ENCODE measurements around the gene USP37.

The USP37 gene

GRCh38 chr2:218425531-218425930 is 142.6 kb downstream of the USP37 start:
- no peak for DNase-seq

DNA sequence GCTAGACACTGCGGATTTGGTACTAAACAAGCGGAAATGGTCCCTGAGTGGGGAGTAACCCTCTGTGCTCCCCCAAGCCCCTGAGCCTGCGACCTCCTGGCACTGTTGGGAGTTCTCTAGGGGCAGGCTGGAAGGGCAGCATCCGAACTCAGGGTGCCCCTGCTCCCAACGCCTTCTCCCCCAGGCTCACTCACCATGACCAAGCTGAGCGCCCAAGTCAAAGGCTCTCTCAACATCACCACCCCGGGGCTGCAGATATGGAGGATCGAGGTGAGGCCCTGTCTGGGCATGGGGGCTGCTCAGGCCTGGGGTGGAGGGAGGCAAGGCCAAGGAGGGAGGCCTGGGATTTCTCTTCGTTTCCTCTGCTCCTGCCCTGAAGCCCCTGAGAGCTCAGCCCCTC is 144.6 kb downstream of the USP37 start:
- no peak for DNase-seq

- DNase-seq: no peak
Observed at GRCh38 chr2:218422403-218423086, 145.6 kb downstream of the USP37 start.

- no peak for DNase-seq
Observed at GRCh38 chr2:218421027-218421426, 147.1 kb downstream of the USP37 start.

GRCh38 chr2:218419630-218420216 is 148.4 kb downstream of the USP37 start:
- DNase-seq: no peak

GRCh38 chr2:218418717-218419458 is 149.3 kb downstream of the USP37 start, which contains the start of gene VIL1:
TSS of gene VIL1 (plus strand) at chr2:218419123. CDS start at chr2:218423779, 4,656 bp downstream.
- no peak for DNase-seq

DNA sequence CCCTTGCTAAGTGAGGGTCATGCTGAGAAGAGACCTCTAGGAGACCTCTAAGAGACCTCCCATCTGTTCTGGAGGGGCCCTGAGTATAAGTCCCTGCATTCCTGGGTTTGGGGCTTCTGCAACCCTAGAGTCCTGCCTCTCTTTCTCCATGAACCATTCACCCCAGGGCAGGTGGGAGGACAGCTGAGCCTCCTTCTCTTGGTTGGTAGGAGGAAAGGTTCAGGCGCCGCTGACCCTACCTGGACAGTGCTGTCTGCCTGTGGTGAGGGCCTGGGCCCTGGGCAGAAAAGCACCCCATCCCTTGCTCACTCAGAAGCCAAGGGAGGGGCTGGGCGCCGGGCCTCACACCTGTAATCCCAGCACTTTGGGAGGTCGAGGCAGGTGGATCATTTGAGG is 149.8 kb downstream of the USP37 start:
- DNase-seq: no peak

GRCh38 chr2:218407717-218408116 is 160.4 kb downstream of the USP37 start:
- DNase-seq: no peak

DNA sequence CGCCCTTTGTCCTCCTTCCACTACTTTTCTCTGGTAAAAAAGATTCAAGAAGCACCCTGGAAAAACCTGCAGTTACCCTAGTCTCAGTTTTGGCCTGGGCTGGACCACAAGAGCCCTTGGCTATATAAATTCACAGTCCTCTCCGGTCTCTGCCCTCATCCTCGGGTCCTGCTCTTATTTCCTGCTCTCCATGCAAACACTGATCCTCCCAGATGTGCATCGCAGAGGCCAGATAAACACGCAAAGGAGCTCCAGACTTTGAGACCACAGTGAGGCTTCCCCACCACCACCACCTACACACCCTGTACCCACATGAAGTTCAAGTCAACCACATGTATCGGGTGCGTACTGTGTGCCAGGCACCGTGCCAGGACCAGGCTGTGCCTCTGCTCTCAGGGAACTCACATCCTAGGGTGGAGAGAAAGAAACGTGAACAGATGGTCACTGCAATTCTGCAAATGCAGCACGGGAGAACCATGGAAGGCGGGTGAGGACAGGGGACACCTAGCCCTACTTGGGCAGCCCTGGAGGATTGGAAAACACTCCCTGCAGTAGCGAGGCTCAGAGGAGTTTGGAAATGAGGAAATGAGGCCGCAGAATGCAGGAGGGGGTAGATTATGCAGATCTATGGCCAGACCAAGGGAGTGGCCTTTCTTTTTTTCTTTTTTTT is 161.1 kb downstream of the USP37 start:
- peak; percentile 66 for DNase-seq

DNA sequence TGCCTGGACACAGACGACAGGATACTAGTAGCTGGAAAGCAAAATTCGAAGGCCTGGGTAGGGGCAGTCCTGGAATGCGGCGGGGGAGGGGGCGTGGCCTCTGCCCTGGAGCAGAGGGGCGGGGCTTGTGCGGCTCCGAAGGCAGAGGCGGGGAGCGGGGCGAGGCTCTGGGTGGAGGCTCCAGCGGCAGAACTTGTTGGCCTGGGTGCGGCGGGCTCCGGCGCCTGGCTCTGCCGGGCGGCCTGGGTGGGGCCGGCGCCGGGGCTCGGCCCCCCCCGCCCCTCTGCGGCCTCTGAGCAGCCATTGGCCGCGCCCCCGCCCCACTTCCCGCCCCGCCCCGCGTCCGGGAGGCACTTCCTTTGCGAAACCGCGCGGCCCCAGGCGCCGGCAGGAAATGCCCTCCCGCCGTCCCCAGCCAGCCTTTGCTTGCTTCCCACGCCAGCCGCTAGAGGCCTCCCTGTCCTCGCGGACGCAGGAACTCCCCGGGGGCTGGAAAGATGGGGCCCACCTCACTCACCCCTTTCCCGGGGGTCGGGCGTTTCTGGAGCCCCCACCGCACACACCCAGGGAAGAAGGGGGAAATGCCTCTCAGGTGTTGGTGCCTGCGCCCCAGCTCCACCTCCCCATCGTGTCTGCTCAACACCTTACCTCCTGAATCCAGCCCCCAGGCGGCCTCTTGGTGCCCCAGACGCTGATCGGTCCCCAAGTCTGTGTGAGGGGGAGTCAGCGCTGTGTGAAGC is 161.8 kb downstream of the USP37 start:
- peak; percentile 83 for DNase-seq

DNA sequence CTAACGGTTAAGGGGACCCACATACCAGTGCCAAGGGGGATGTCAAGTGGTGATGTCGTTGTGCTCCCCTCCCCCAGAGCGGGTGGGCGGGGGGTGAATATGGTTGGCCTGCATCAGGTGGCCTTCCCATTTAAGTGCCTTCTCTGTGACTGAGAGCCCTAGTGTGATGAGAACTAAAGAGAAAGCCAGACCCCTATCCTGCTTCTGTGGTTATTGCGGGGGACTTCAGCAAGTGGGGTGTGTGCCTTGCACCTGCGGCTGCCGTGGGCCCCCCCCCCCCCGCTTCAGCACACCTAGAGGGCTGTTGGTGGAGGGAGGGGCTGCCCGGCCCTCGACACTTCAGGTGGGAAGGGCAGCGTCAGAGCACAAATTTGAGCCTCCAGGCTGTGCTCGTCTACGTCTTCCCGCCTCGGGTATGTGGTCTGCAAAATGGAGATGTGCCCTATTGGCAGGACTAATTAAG is 162.4 kb downstream of the USP37 start:
- no peak for DNase-seq

- DNase-seq: no peak
Observed at GRCh38 chr2:218405086-218405745, 162.9 kb downstream of the USP37 start.

- no peak for DNase-seq
Observed at GRCh38 chr2:218404351-218405085, 163.6 kb downstream of the USP37 start.

GRCh38 chr2:218403810-218404209 is 164.3 kb downstream of the USP37 start:
- DNase-seq: no peak

DNA sequence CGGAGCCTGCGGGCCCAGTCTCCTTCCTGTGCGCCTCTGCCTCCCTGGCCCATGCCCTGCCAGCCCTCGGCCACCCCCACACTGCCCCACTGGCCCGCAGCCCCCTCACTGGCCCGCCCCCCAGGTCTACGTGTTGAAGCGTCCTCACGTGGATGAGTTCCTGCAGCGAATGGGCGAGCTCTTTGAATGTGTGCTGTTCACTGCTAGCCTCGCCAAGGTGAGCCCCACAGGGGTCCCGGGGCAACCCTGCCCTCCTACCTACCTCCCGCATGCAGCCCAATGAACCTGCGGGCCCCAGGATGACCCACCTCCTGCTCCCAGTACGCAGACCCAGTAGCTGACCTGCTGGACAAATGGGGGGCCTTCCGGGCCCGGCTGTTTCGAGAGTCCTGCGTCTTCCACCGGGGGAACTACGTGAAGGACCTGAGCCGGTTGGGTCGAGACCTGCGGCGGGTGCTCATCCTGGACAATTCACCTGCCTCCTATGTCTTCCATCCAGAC is 165.2 kb downstream of the USP37 start:
- DNase-seq: no peak

DNA sequence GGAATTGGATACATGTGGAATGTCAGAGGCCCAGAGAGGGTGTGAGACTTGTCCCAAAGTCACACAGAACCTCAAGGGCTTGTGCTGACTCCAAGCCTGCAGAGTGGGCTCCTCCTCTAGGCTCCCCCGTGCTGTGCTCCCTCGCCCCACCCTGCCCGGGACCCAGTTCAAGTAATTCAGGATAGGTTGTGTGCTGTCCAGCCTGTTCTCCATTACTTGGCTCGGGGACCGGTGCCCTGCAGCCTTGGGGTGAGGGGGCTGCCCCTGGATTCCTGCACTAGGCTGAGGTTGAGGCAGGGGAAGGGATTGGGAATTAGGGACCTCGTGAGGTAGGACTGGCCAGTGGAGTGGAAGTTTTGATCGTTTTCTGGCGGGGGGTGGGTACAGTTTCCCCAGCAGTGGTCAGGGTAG is 165.7 kb downstream of the USP37 start:
- DNase-seq: no peak

DNA sequence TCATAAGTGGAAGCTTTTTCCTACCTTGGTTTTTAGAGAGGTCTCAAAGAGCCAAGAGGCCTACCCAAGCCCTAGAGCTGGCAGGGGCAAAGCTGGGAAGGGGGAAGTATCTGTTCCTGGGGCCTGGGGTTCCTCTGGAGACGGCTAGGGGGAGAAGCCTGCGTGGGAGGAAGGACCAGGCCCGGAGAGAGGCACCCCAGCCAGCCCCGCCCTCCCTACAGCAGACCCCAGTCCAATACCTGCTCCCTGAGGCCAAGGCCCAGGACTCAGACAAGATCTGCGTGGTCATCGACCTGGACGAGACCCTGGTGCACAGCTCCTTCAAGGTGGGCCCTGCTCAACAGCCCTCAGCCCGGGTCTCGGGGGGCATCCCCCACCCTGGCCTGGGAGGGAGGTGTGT is 166.3 kb downstream of the USP37 start:
- no peak for DNase-seq

- DNase-seq: no peak
Observed at GRCh38 chr2:218400930-218401881, 166.9 kb downstream of the USP37 start.
